Stimulated activated naive CD8-positive, alpha-beta T cell treated with anti-CD3 and anti-CD28 coated beads, Interleukin-15, amount 100 ng/mL, for 72 hours (primary cell): ENCODE measurements around the gene PSMD5.

Source experiments
- ATAC-seq: fragments of 150-1000 bp; cut with Tn5 transposase; 2 replicates; pipeline ENCODE4 v1.10.0; 2021; ENCODE audit warnings: mild to moderate bottlenecking, moderate library complexity
- DNase-seq, 2 donors: peaks; one replicate each; pipeline ENCODE4 v3.0.0; 2021 to 2022
- H3K27ac Mint-ChIP-seq, 2 donors: one replicate each; pipeline ENCODE4 v1.8.0; 2022; ENCODE audit warnings: mild to moderate bottlenecking in 2 of 2, mixed read lengths in 2 of 2, moderate library complexity in 2 of 2
- H3K27me3 Mint-ChIP-seq: one replicate; pipeline ENCODE4 v1.8.0; 2022; ENCODE audit warnings: mixed read lengths
- H3K4me1 Mint-ChIP-seq: one replicate; pipeline ENCODE4 v1.8.0; 2022; ENCODE audit warnings: mild to moderate bottlenecking, mixed read lengths
- H3K4me3 Mint-ChIP-seq, 2 donors: one replicate each; pipeline ENCODE4 v1.8.0; 2022; ENCODE audit warnings: mild to moderate bottlenecking in 2 of 2, mixed read lengths in 2 of 2, moderate library complexity in 1 of 2
- H3K9me3 Mint-ChIP-seq, 2 donors: one replicate each; pipeline ENCODE4 v1.8.0; 2022; ENCODE audit warnings: mixed read lengths in 2 of 2

Gene PSMD5

DNA sequence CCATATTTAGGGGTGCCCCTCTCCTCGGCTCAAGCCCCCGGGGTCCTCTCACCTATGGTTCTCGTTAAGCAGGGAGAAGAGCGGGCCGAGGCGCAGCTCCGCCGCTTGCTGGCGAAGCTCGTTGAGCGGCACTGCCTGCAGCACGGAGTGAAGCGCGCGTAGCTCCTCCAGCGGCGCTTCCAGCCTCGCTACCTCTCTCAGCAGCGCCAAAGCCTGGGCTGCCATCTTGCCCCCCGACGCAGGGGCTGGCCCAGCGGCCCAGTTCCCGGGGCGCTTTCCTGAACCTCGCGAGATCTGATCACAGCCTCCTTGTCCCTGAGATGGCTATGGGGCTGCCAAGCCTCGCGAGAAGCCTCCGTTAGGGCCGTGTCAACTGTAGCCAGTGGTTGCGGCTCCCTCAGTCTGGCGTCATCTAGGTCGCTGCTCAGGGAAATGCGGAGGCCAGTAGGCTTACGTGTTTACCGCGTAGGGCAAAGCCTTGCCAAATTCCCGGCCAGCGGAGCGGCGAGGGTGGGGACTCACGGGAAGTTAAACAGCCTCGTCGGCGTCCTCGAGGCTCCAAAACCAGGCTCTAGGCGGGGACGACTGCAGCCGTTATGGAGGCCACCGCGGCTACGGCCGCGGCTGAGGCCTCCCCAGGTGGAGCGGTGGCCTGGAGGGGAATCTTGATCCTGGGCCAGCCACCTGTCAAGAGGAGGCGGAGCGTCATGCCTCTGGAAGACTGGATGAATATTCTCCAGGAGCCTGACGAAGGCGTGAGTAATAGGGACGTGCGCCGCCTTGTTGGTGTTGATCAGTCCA, at the start of gene PSMD5:
Gene PSMD5, minus strand, starts transcription at position 238 of the 801 bp plus-strand sequence. Its CDS starts 13 bp downstream, at position 225.
- peak within 1 kb of the TSS; percentile 99 to 100 for H3K27ac Mint-ChIP-seq
- peaks cover 80% of the 10 kb centered on the region for H3K4me1 Mint-ChIP-seq
- peak; percentile 96 to 99 for DNase-seq
- no peaks in the 10 kb centered on the region for H3K9me3 Mint-ChIP-seq
- H3K27me3 Mint-ChIP-seq: no peaks in the 10 kb centered on the region
- peak within 1 kb of the TSS; percentile 99 to 100 for H3K4me3 Mint-ChIP-seq
- ATAC-seq: peak; percentile 94

DNA sequence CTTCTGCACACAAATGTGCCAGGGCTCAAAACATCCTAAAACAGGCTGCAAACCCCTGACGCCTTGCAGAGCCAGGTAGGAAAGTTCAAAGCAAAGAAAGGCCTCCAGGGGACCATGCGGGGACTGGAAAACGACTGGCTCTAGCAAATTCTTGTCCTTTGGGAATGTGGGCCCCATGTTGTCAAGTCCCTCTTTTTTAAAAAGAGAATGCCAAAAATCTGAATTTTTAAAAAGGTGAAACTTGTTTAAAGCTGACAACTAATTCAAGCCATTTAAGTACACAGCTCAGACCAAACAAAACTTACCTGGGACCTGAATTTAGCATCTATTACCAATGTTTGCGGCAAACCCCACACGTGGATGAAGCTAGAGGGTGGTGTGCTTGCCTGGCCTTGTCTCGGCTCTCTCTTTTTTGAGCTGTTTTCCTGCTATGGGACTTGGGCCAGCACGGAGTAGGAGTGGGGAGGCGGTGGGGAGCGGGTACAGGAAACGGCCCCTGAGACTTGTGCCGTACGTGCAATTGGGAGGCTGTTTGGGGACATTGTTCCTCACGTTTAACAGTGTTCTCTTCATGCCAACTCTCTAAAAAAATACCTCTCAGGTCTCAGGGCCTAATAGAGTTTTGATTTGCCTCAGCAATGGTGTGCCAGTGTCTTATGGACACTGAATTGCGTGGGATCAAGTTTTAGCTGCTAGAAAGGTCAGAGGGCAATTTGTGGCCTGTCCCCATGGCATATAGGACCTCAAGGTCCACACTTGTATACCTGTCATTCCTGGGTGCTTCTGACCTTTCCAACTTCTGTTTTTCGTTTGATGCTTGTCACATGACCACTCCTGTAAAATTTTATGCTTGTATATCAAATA, 49.4 kb upstream of the PSMD5 start:
- Mint-ChIP-seq H3K4me3 (peak overlapping the region; percentile 86 to 89), H3K27ac (peak overlapping the region; percentile 79 to 98), H3K4me1 (peaks cover 89% of the 10 kb centered on the region), H3K9me3 (no peaks in the 10 kb centered on the region), H3K27me3 (no peaks in the 10 kb centered on the region)
- no peak for DNase-seq
- ATAC-seq: peak; percentile 24

DNA sequence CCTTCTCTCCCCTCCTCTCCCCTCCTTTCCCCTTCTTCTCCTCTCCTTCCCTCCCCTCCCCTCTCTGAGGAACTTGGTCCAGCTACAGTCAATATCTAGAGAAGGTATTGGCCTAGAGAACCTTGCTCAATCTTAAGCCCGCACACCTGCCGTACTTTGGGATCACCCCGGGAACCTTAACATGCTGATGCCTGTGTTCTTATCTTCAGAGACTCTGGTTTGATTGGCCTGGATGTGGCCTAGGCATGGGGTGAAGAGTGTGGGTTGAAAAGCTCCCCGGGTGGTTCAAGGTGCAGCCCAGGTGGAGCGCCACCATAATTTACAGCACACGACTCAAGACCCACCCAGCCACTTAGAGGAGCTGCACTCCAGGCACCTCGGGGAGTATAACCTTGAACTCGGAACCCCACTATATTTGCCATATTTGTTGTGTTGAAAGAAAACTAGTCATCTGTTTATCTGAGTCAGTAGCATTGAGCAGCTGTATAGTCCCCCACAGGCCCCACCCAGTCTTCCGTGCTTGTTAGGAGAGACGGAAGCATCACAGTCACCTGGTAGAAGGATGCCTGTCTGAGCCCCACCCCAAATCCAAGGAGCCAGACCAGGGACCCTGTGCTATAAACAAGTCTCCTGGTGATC, 48.6 kb upstream of the PSMD5 start:
- peaks cover 89% of the 10 kb centered on the region for H3K4me1 Mint-ChIP-seq
- H3K9me3 Mint-ChIP-seq: no peaks in the 10 kb centered on the region
- ATAC-seq: peak; percentile 73
- peak overlapping the region; percentile 79 to 98 for H3K27ac Mint-ChIP-seq
- H3K4me3 Mint-ChIP-seq: peak overlapping the region; percentile 86 to 89
- no peaks in the 10 kb centered on the region for H3K27me3 Mint-ChIP-seq
- DNase-seq: peak; percentile 65 to 73

DNA sequence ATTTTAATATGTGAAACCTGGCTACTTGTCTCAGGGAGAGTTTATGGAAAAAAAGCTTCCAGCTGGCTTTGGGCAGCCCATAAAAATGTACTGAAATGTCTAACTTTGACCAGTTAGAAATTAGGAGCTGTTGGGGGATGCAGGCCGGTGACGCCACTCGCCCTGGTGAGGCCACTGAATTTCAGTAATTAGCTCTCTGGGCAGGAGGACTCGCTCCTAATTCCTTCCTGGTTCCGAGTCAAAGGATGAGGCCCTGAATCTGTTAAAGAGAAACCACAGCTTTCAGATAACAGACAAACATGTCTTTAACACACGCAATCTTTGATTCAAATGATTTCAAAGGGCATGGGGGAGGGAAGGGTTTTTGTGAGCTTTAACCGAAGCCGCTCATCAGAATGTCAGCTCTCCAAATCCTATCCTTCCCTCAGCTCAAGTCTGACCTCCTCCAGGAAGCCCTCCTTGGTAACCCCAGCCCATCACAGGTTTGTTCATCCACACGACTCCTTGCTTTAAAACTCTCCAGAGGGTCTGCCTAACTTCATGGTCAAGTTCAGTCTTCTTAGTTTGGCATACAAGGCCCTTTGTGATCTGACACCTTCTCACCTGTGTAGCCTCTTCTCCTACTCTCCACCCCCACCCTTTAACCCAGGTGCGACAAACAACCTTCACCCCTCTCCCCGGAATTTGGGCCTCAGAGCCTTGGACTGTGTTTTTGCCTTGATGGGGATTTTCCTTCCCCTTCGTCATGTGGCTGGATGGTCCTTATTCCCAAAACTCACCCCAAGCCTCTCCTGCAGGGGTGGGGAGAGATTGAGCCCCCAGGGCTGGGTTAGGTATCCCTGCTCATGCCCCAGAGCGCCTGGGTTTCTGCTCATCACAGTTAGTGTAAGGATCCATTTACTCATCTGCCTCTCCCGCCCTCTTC, 47.9 kb upstream of the PSMD5 start:
- peak; percentile 39 for ATAC-seq
- Mint-ChIP-seq H3K27ac (peak overlapping the region; percentile 79 to 98), H3K4me1 (peaks cover 95% of the 10 kb centered on the region), H3K4me3 (peak overlapping the region; percentile 86 to 89), H3K27me3 (no peaks in the 10 kb centered on the region), H3K9me3 (no peaks in the 10 kb centered on the region)
- peak; percentile 59 to 62 for DNase-seq

DNA sequence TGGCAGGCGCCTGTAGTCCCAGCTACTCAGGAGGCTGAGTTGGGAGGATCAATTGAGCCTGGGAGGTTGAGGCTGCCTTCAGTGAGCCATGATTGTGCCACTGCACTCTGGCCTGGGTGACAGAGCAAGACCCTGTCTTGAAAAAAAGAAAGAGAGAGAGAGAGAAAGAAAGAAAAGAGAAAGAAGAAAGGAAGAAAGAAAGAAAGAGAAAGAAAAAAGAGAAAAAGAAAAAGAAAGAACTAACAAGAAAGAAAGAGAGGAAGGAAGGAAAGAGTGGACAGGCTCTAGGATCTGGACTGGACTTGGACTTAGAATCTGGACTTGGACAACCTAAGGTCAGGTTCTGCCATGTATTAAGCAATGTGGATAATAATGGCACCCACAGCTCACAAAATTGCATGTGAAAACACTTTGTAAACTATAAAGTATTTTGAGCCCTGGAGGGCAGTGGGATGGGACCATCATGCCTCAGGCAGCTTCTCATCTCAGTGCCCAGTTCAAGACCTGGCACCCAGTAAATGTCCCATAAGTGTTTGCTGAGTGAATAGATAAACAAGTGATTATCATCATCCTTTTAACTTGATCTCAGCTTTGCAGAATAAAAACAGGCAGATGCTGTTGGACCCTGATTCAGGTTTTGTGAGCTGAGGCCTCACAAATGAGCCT, 47.0 kb upstream of the PSMD5 start:
- Mint-ChIP-seq H3K9me3 (no peaks in the 10 kb centered on the region), H3K4me1 (peaks cover 92% of the 10 kb centered on the region), H3K27ac (peak overlapping the region; percentile 79 to 98), H3K4me3 (peak overlapping the region; percentile 56 to 89), H3K27me3 (no peaks in the 10 kb centered on the region)
- DNase-seq (no peak), ATAC-seq (no peak)

DNA sequence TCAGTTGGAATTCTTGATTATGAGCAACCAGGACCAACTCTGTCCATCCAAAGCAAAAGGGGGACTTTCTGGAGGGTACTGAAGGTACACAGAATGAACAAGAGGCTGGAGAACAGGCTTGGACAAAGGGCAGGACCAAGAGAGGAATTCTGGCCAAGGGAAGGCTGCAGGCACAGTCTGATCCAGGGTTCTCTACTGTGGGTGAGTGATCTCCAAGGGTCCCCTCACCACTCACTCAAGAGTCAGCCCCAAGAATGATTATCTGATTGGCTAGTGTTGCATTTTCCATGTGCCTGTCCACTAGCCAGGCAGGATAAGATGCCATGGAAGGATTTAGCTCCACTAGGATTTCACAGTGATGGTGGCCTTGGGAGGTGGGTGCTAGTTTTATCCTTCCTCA, 45.9 kb upstream of the PSMD5 start:
- ATAC-seq (no peak), DNase-seq (no peak)
- H3K27ac Mint-ChIP-seq: peak overlapping the region; percentile 89 to 98
- no peaks in the 10 kb centered on the region for H3K27me3 Mint-ChIP-seq
- H3K4me3 Mint-ChIP-seq: peak overlapping the region in 1 of 2 donors; percentile 56
- no peaks in the 10 kb centered on the region for H3K9me3 Mint-ChIP-seq
- H3K4me1 Mint-ChIP-seq: peaks cover 92% of the 10 kb centered on the region

DNA sequence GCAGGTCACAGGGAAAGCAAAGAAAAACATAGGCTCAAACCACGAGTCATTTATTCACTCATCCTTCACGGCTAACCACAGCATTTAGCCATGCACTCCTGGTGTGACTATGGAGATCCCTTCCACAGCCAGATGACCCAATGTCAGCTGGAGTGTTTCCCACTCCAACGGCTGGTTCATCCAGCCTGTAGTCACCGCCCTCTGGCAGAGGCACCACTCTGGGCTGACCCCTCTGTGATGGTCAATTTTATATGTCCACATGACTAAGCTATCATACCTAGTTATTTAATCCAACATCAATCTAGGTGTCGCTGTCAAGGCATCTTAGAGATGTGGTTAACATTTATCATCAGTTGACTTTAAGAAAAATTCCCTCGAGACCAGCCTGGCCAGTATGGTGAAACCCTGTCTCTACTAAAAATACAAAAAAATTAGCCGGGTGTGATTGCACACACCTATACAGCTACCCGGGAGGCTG, 43.8 kb upstream of the PSMD5 start:
- ATAC-seq (no peak), DNase-seq (no peak)
- no peaks in the 10 kb centered on the region for H3K9me3 Mint-ChIP-seq
- no peaks in the 10 kb centered on the region for H3K27me3 Mint-ChIP-seq
- peak overlapping the region; percentile 74 to 84 for H3K27ac Mint-ChIP-seq
- H3K4me3 Mint-ChIP-seq: no peak overlapping the region
- H3K4me1 Mint-ChIP-seq: peaks cover 88% of the 10 kb centered on the region

DNA sequence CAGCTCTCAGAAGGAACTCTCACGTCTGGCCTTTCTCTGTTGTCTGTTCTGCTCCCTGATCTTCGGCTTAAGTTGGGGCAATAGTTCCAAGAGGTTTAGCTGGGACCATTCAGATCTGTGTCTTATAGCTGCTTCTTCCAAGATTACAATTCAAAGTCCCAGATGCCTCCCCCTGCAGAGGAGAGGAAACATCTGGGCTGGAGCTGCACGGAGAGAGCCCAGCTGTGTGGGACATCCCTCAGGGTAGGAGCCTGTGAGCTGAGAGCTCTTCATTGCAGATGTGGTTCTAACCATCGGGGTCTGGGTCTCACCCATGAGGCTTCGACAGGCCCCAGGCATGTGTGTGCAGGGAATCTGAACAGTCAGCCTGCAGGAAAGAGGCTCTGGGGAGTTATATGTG, 43.2 kb upstream of the PSMD5 start:
- ATAC-seq (no peak), DNase-seq (no peak)
- H3K4me1 Mint-ChIP-seq: peaks cover 88% of the 10 kb centered on the region
- H3K4me3 Mint-ChIP-seq: no peak overlapping the region
- no peak overlapping the region for H3K27ac Mint-ChIP-seq
- no peaks in the 10 kb centered on the region for H3K27me3 Mint-ChIP-seq
- H3K9me3 Mint-ChIP-seq: no peaks in the 10 kb centered on the region

DNA sequence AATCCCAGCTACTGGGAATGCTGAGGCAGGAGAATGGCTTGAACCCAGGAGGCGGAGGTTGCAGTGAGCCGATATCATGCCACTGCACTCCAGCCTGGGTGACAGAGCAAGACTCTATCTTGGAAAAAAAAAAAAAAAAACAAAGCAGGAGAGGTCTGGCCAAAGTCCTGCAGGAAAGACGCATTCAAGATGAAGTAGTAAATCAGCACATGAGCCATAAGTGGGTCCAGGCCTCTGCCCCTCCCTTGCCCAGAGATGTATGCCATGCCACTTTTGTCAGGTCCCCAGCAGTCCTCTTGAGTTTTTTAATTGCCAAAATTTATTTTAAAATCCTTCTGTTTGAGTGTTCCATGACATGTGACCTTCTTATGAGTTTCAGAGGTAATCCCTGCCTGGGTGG, 42.7 kb upstream of the PSMD5 start:
- H3K27ac Mint-ChIP-seq: no peak overlapping the region
- no peaks in the 10 kb centered on the region for H3K9me3 Mint-ChIP-seq

DNA sequence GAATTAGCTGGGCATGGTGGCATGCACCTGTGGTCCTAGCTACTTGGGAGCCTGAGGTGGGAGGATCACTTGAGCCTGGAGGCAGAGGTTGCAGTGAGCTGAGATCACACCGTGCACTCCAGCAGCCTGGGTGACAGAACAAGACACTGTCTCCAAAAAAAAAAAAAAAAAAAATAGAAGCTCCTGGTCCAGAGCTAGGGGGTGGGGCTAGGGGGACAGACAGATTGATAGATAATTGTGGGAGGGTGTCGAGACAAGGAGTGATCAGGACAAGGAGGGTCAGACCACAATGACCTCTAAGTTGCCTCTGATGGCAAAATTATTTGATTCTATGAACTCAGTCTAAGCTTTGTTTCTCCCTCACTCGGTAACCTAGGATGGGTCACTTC, 40.9 kb upstream of the PSMD5 start:
- no peaks in the 10 kb centered on the region for H3K9me3 Mint-ChIP-seq
- peak overlapping the region in 1 of 2 donors; percentile 12 for H3K4me3 Mint-ChIP-seq
- peak overlapping the region in 1 of 2 donors; percentile 51 for H3K27ac Mint-ChIP-seq
- H3K4me1 Mint-ChIP-seq: peaks cover 88% of the 10 kb centered on the region
- no peaks in the 10 kb centered on the region for H3K27me3 Mint-ChIP-seq
- ATAC-seq (no peak), DNase-seq (no peak)

More for the DNA sequence above, 42.7 kb upstream of the PSMD5 start:
- Mint-ChIP-seq H3K4me1 (peaks cover 88% of the 10 kb centered on the region), H3K4me3 (no peak overlapping the region), H3K27me3 (no peaks in the 10 kb centered on the region)
- no peak for DNase-seq
- ATAC-seq: no peak

DNA sequence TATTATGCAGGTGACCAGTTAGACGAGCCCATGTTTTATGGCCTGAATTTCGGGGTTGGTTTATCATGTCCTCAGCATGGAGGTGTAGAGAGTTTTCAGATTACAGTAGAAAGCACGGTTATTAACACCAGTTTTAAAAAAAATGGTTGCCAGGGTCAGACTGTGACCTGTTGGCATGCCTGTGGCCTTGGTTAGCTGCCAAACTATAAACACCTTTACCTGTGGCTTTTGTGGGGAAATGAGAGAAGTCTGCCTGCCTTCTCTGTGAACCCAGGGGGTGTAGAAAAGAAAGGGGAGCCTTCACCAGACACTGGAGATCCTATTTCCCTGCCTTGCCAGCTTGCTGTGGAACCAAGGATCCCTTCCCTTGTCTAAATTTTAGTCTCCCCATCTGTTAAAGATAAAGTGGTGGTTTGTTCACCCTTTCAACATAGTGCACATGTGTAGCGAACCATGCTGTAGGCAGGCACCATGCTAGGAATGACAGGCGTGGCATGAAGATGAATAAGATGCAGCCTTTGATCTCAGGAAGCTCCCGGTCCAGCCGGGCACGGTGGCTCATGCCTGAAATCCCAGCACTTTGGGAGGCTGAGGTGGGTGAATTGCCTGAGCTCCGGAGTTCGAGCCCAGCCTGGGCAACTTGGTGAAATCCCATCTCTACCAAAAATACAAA, 40.3 kb upstream of the PSMD5 start:
- H3K4me3 Mint-ChIP-seq: peak overlapping the region; percentile 30 to 36
- no peaks in the 10 kb centered on the region for H3K9me3 Mint-ChIP-seq
- H3K27ac Mint-ChIP-seq: no peak overlapping the region
- no peaks in the 10 kb centered on the region for H3K27me3 Mint-ChIP-seq
- ATAC-seq (peak; percentile 22), DNase-seq (no peak)
- peaks cover 88% of the 10 kb centered on the region for H3K4me1 Mint-ChIP-seq

DNA sequence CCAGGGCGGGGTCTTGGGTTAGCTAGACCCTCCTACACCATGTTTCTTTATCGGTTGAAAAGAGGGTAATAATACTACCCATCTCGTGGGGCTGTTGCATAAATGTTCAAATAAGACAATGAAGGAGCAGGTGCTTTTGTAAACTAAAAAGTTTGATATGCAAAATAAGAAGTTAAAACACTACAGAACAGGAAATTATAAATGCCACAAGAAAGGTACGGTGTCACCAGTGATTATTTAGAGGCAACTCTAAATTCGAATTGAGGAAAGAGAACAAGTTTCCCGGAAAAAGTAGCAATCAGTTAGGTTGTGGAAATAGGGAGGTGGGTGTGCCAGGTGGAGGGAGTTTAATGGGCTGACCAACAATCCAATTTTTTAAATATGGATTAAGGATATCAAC, 36.7 kb upstream of the PSMD5 start:
- H3K27ac Mint-ChIP-seq: peak overlapping the region in 1 of 2 donors; percentile 84
- no peaks in the 10 kb centered on the region for H3K9me3 Mint-ChIP-seq
- peak overlapping the region; percentile 94 to 96 for H3K4me3 Mint-ChIP-seq
- ATAC-seq (no peak), DNase-seq (no peak)
- peaks cover 83% of the 10 kb centered on the region for H3K4me1 Mint-ChIP-seq
- no peaks in the 10 kb centered on the region for H3K27me3 Mint-ChIP-seq

DNA sequence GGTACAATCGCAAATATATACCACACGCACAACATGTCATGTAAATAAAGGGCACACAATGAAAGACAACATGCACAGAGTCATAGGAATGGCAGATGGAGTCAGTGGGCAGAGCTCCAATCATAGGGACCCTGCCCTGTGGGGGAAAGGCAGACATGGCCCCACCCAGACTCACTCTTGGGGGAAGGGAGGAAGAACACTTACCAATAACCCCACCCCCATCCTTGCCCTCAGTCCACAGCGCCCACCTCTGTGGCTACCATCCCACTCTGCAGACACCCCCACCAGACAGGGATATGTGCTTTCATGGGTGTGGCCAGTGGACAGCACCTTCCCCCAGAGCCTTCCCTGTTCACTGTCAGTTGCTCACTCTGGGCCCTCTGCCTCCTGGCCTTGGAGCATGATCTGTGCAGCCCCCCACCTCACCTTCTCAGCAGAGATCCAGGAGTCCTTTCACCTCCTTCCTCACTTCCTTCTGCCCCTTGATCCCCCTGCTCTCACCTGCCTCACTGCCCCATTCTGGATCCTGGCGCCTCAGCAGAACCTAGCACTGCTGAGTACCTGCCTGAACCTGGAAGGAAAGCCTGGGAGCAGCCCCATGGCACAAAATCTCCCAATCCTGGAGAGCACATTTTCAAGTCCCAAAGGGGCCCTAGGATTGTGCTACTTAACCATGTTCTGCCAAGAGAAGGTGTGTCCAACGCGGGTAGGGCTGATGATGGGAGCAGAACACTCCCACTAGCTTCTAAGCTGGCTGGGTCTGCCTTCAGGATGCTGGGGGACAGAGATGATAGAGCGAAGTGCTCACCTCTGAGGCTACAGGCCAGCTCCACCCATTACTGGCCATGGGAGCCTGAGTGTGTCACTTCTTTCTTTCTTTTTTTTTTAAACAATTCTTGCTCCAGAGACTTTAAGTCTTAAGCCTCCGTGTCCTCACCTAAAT, 35.7 kb upstream of the PSMD5 start:
- Mint-ChIP-seq H3K4me1 (peaks cover 83% of the 10 kb centered on the region), H3K4me3 (peak overlapping the region; percentile 94 to 96), H3K27ac (peak overlapping the region; percentile 95 to 98), H3K9me3 (no peaks in the 10 kb centered on the region), H3K27me3 (no peaks in the 10 kb centered on the region)
- DNase-seq: peak in 1 of 2 donors; percentile 48
- ATAC-seq: peak; percentile 6
